Neural cell (in vitro differentiated cells): ENCODE measurements around the gene KCTD10.

Experiments used
- CTCF ChIP-seq: fragments of 450-650 bp; IDR thresholded peaks from 2 replicates; pipeline ENCODE4 v1.5.1; 2014; ENCODE audit warnings: antibody characterized with exemption, mild to moderate bottlenecking, moderate library complexity; ENCODE audit not compliant: poor library complexity, severe bottlenecking
- EP300 ChIP-seq: fragments of 450-650 bp; conservative IDR thresholded peaks from 2 replicates; pipeline ENCODE4 v1.6.1; 2014; ENCODE audit warnings: antibody characterized with exemption, mild to moderate bottlenecking, moderate library complexity; ENCODE audit not compliant: poor library complexity, severe bottlenecking
- EZH2 ChIP-seq: fragments of 200-600, 300-800 bp; shearing (Covaris generic), sonication (generic); IDR thresholded peaks from 2 replicates; pipeline ENCODE4 v1.6.1; 2014; ENCODE audit warnings: antibody characterized with exemption, low read length, borderline replicate concordance, mild to moderate bottlenecking; ENCODE audit not compliant: insufficient read depth, poor library complexity, severe bottlenecking
- MXI1 ChIP-seq: fragments of 450-650 bp; conservative IDR thresholded peaks from 2 replicates; pipeline ENCODE4 v1.6.1; 2014; ENCODE audit warnings: antibody characterized with exemption, mild to moderate bottlenecking; ENCODE audit not compliant: poor library complexity, severe bottlenecking
- POLR2AphosphoS5 ChIP-seq: IDR thresholded peaks from 2 replicates; pipeline ENCODE4 v1.6.1; 2012
- RAD21 ChIP-seq: fragments of 450-650 bp; conservative IDR thresholded peaks from 2 replicates; pipeline ENCODE4 v1.6.1; 2014; ENCODE audit warnings: antibody characterized with exemption, mild to moderate bottlenecking, moderate library complexity
- REST ChIP-seq: IDR thresholded peaks from 2 replicates; pipeline ENCODE4 v1.6.1; 2012; ENCODE audit warnings: borderline replicate concordance
- SMC3 ChIP-seq: fragments of 450-650 bp; conservative IDR thresholded peaks from 2 replicates; pipeline ENCODE4 v1.6.1; 2014; ENCODE audit warnings: antibody characterized with exemption, mild to moderate bottlenecking, moderate library complexity; ENCODE audit not compliant: poor library complexity
- TAF1 ChIP-seq: IDR thresholded peaks from 2 replicates; pipeline ENCODE4 v1.6.1; 2012; ENCODE audit warnings: low read depth

GRCh38 chr12:109435428-109436187 lies 41.5 kb downstream of the KCTD10 start:
- TF ChIP-seq CTCF (no peak), EZH2 (no peak), TAF1 (no peak), POLR2AphosphoS5 (no peak), RAD21 (no peak), EP300 (no peak), REST (no peak), SMC3 (no peak), MXI1 (no peak)
